Upper lobe of left lung (tissue), 6 donors: ENCODE data around the gene IPO4. TPM values are rescaled to one million over a fixed set of nuclear protein-coding genes. Genes with fewer than 3 reads are reported as not detected.

ENCODE experiments used
- ATAC-seq, 2 donors: fragments of 200-7000 bp; cut with Tn5 transposase; one replicate each; pipeline ENCODE4 v1.9.1; 2022; ENCODE audit warnings: mild to moderate bottlenecking in 2 of 2, moderate library complexity in 2 of 2; ENCODE audit not compliant: low FRiP score in 2 of 2
- DNase-seq, 2 donors: peaks; one replicate each; pipeline ENCODE4 v3.0.0-alpha.2; 2019 to 2020
- H3K27ac ChIP-seq, 4 donors: fragments of 200-600 bp; sonication (generic); one replicate each; pipeline ENCODE4 v1.5.1; 2016 to 2019
- H3K27me3 ChIP-seq, 4 donors: fragments of 200-600 bp; sonication (generic); one replicate each; pipeline ENCODE4 v1.5.1; 2017 to 2019
- H3K36me3 ChIP-seq, 4 donors: fragments of 200-600 bp; sonication (generic); one replicate each; pipeline ENCODE4 v1.5.1; 2016 to 2019
- H3K4me1 ChIP-seq, 4 donors: fragments of 200-600 bp; sonication (generic); one replicate each; pipeline ENCODE4 v1.5.1; 2018 to 2019
- H3K4me3 ChIP-seq, 4 donors: fragments of 200-600 bp; sonication (generic); one replicate each; pipeline ENCODE4 v1.5.1; 2017 to 2019; ENCODE audit warnings: mild to moderate bottlenecking in 2 of 4, moderate library complexity in 1 of 4
- H3K9me3 ChIP-seq, 4 donors: fragments of 200-600 bp; sonication (generic); one replicate each; pipeline ENCODE4 v1.5.1; 2018 to 2019
- EP300 ChIP-seq, 4 donors: sonication (generic); formaldehyde crosslinking; IDR thresholded peaks; one replicate each; pipeline ENCODE4 v1.5.1; 2017; ENCODE audit warnings: antibody characterized with exemption in 4 of 4, control low read depth in 2 of 4
- POLR2A ChIP-seq, 4 donors: fragments of 450-650 bp; IDR thresholded peaks; one replicate each; pipeline ENCODE4 v1.5.1; 2016 to 2017; ENCODE audit warnings: antibody characterized with exemption in 4 of 4, mild to moderate bottlenecking in 2 of 4
- POLR2AphosphoS5 ChIP-seq, 2 donors: sonication (generic); formaldehyde crosslinking; IDR thresholded peaks; one replicate each; pipeline ENCODE4 v1.5.1; 2017; ENCODE audit warnings: antibody characterized with exemption in 2 of 2
- WGBS, 2 donors: methylation state at CpG; one replicate each; pipeline ENCODE4 v1.1.5; 2017 to 2018; 5-methylcytosine and 5-hydroxymethylcytosine counted together
- total RNA-seq, 6 donors: library from RNA; depleted of rRNA in 4 of 6; stranded (reverse); fragments of >200 nt in 4 of 6; gene quantifications; one replicate each; pipeline versions ENCODE4 v1.1.0 to v1.2.1, GENCODE V29; 2016 to 2021
- TF ChIP-seq, protein P1 (sequence below), 6 experiments: fragments of 450-650 bp in 4 of 6; fragments of 200-600 bp in 2 of 6; sonication (generic) in 2 of 6; IDR thresholded peaks; one replicate each; pipeline ENCODE4 v1.5.1; 2016 to 2019; ENCODE audit warnings: antibody characterized with exemption in 6 of 6
- donor health status: DM: no; HTN: no; CAD: no; lungs with moderate emphysema.
- donor health status: DM: no; HTN: yes; CAD: no; lungs with severe emphysema.

The IPO4 gene
- total RNA-seq, 6 donors from 2014 or later, result 20.8 to 50.3 (median 35.2) TPM

DNA sequence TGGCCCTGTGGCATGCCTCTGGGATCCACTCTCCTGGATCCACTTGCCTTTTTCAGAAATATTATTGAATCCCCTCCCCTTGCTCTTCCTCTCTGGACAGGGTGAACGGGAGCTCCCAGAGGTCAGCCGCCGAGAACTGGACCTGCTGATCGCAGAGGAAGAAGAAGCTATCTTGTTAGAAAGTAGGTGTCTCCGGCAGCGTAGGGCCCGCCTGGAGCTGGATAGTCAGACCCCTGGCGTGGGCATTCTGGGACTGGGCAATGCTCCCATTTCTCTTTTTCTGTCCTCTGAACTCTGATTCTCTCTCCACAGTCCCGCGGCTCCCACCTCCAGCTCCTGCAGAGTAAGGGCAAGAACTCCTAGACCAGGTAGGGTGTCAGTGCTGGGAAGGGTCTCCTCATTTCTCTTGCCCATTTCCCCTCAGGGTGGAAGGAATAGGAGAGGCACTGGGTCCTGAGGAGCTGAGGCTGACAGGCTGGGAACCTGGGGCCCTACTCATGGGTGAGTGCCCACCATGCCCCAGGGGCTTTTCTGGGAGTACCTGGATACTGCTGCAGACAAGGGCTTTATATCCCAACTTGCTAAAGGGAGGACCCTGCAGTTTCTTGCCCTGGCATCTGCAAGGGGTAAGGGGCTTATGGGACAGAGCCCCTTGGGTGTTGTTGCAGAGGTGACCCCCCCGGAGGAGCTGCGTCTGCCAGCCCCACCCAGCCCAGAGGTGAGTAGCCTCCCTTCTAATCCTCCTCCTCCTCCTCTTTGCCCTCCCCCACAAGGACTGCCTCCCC, 11.4 kb downstream of the IPO4 start:
- DNase-seq (no peak), ATAC-seq (no peak)
- no peak overlapping the region for H3K4me3 ChIP-seq
- H3K36me3 ChIP-seq, result peaks cover 14 to 89% (median 79%) of the 10 kb centered on the region in 4 donors
- peaks cover 0 to under 1% (median 0%) of the 10 kb centered on the region in 4 donors for H3K4me1 ChIP-seq
- H3K9me3 ChIP-seq, result no peaks in the 10 kb centered on the region
- no peaks in the 10 kb centered on the region for H3K27me3 ChIP-seq
- H3K27ac ChIP-seq, result no peak overlapping the region
- WGBS, 2 donors, result 93 to 98% methylated on average over 12 of the region's 12 CpGs
- TF ChIP-seq EP300 (IDR thresholded peaks at IDR 0.05), result no peak
- no peak for TF ChIP-seq POLR2AphosphoS5 (IDR thresholded peaks at IDR 0.05)
- TF ChIP-seq POLR2A (IDR thresholded peaks at IDR 0.05), result no peak
- TF ChIP-seq, protein P1, sequence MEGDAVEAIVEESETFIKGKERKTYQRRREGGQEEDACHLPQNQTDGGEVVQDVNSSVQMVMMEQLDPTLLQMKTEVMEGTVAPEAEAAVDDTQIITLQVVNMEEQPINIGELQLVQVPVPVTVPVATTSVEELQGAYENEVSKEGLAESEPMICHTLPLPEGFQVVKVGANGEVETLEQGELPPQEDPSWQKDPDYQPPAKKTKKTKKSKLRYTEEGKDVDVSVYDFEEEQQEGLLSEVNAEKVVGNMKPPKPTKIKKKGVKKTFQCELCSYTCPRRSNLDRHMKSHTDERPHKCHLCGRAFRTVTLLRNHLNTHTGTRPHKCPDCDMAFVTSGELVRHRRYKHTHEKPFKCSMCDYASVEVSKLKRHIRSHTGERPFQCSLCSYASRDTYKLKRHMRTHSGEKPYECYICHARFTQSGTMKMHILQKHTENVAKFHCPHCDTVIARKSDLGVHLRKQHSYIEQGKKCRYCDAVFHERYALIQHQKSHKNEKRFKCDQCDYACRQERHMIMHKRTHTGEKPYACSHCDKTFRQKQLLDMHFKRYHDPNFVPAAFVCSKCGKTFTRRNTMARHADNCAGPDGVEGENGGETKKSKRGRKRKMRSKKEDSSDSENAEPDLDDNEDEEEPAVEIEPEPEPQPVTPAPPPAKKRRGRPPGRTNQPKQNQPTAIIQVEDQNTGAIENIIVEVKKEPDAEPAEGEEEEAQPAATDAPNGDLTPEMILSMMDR (IDR thresholded peaks at IDR 0.05), result no peak

- ATAC-seq, result no peak
- Histone ChIP-seq H3K36me3 (peaks cover 12 to 86% (median 75%) of the 10 kb centered on the region in 4 donors), H3K27me3 (no peaks in the 10 kb centered on the region), H3K27ac (no peak overlapping the region), H3K4me1 (peaks cover 0 to 7% (median 3%) of the 10 kb centered on the region in 4 donors), H3K9me3 (no peaks in the 10 kb centered on the region), H3K4me3 (no peak overlapping the region)
- TF ChIP-seq, protein P1 (IDR thresholded peaks at IDR 0.05), result no peak
- TF ChIP-seq POLR2AphosphoS5 (IDR thresholded peaks at IDR 0.05) (no peak), EP300 (IDR thresholded peaks at IDR 0.05) (no peak), POLR2A (IDR thresholded peaks at IDR 0.05) (no peak)
- WGBS, 2 donors, result 100% methylated on average over 1 to 5 of the region's 5 CpGs
- DNase-seq, result no peak
These were observed 12.0 kb downstream of the IPO4 start for GRCh38 chr14:24176599-24176998.

DNA sequence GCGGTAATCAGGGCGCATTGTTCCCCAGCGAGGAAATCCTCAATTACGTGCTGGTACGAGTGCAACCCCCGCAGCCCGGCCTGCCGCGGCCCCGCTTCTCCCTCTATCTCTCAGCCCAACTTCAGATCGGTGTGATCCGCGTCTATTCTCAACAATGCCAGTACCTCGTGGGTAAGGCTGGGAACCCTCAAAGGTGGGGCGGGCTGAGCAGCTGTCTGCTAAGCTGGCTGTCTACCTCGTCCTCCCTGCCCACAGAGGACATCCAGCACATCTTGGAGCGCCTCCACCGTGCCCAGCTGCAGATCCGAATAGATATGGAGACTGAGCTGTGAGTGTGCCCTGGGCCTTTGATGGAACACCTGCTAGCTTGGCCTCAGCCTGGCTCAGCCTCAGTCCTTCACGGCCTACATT, 15.7 kb downstream of the IPO4 start:
- Histone ChIP-seq H3K9me3 (no peaks in the 10 kb centered on the region), H3K27ac (no peak overlapping the region), H3K4me3 (peak overlapping the region in 2 of 4 donors; percentile 43 to 45), H3K36me3 (peaks cover 0 to 75% (median 49%) of the 10 kb centered on the region in 4 donors), H3K27me3 (no peaks in the 10 kb centered on the region), H3K4me1 (peaks cover 0 to 10% (median 6%) of the 10 kb centered on the region in 4 donors)
- ATAC-seq (no peak), DNase-seq (peak in 1 of 2 donors; percentile 82)
- no peak for TF ChIP-seq POLR2A (IDR thresholded peaks at IDR 0.05)
- no peak for TF ChIP-seq EP300 (IDR thresholded peaks at IDR 0.05)
- TF ChIP-seq, protein P1 (IDR thresholded peaks at IDR 0.05), result no peak
- no peak for TF ChIP-seq POLR2AphosphoS5 (IDR thresholded peaks at IDR 0.05)
- WGBS, 2 donors, result 80 to 81% methylated on average over 18 to 20 of the region's 20 CpGs

GRCh38 chr14:24172261-24172860, 16.3 kb downstream of the IPO4 start:
- TF ChIP-seq POLR2AphosphoS5 (IDR thresholded peaks at IDR 0.05), result no peak
- no peak for TF ChIP-seq EP300 (IDR thresholded peaks at IDR 0.05)
- TF ChIP-seq, protein P1 (IDR thresholded peaks at IDR 0.05), result no peak
- TF ChIP-seq POLR2A (IDR thresholded peaks at IDR 0.05), result no peak
- no peaks in the 10 kb centered on the region for H3K27me3 ChIP-seq
- peak overlapping the region in 3 of 4 donors; percentile 34 to 45 (median 43) for H3K4me3 ChIP-seq
- ATAC-seq (no peak), DNase-seq (peak in 1 of 2 donors; percentile 85)
- H3K9me3 ChIP-seq, result no peaks in the 10 kb centered on the region
- peaks cover 0 to 75% (median 47%) of the 10 kb centered on the region in 4 donors for H3K36me3 ChIP-seq
- H3K4me1 ChIP-seq, result peaks cover 0 to 10% (median 6%) of the 10 kb centered on the region in 4 donors
- WGBS, 2 donors, result 55 to 64% methylated on average over 28 to 30 of the region's 30 CpGs
- H3K27ac ChIP-seq, result peak overlapping the region in 3 of 4 donors; percentile 10 to 52 (median 22)
